ENCODE results near the gene KCNIP1. TPM values are rescaled to one million over a fixed set of nuclear protein-coding genes. Genes with fewer than 3 reads are reported as not detected.
A peak's percentile ranks its signal among the peaks of the same experiment; 100 is the strongest.

Gene KCNIP1
- total RNA-seq, 1 donor from 2014 or later = not detected

DNA sequence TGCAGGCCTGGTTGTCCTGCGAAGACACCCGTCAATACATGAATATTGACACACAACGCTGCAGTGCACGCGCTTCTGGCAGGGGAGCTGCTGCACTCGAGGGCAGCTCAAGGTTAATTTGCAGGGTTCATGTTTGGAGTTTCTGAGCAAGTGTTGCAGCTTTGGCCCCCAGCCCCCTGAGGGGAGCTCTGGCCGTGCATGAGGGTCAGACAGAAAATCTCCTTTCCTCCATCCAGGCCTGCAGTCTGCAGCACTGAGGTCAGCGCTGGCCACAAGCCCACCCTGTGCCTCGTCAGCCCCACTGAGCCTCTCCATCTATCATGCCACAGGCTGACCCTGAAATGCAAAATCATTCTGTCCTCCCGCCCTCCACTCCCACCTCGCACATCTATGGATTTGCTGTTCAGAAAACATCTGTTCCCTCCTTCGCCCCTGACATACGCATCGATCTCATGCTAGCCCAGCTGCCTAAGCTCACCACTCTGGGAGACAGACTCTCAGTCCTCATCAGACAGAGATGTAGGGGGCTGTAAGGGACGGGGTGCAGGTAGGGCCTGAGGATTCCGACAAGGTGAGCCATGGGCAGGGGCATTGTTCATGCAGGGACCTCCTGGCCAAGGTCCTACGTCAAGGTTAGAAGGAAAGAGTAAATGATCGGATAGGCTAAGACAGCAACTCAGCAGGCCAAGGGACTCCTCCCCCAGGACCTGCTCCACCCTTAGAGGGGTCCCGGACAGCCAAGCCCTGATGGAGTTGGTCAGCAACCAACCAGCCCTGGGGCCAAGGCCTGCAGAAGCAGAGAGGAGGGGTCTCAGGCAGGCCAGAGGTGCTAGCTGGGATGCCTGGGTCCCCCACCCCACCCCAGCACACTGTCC, 125.1 kb downstream of the KCNIP1 start:
- no peak for DNase-seq (ENCODE audit: low spot score)

DNA sequence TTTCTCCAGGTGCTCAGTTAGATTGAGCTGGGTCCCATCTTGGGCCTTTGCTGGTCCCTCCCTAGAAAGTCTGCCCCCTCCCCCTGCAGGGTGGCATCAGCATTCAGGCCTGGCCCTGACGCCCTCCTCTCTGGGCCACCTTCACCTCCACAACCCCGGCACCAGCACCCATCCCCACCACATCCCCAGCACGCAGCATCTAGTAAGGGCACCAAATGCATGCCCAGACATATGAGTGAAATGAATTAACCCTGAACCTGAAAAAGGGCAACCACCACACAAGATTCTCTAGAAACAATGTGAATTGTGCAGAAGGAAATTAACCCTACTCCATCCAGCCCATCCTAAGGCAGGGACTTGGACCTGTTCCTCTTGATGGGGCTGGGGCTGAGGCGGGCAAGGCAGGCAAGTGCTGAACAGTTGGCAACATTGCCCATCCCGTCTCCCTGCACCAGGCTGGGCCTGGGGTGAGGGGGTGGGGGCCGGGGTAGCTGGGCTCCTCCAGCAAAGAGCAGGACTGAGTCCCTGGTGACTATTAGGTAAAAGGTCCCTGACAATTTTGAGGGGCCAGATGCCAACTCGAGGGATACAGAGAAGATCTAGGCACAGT, 125.9 kb downstream of the KCNIP1 start:
- Mint-ChIP-seq H3K4me3 (ENCODE audit: low read depth) (no peak overlapping the region), H3K27me3 (ENCODE audit: low read depth) (peaks cover 8% of the 10 kb centered on the region)
- DNase-seq (ENCODE audit: low spot score) = no peak

More for the DNA sequence above, 125.1 kb downstream of the KCNIP1 start:
- Mint-ChIP-seq H3K4me3 (ENCODE audit: low read depth) (no peak overlapping the region), H3K4me1 (ENCODE audit: low read depth) (peaks cover 4% of the 10 kb centered on the region), H3K27me3 (ENCODE audit: low read depth) (peaks cover 6% of the 10 kb centered on the region), H3K27ac (no peak overlapping the region), H3K36me3 (ENCODE audit: low read depth) (no peaks in the 10 kb centered on the region), H3K9me3 (no peaks in the 10 kb centered on the region)
- intact Hi-C loops (cut with micrococcal nuclease) = no loop called here

DNA sequence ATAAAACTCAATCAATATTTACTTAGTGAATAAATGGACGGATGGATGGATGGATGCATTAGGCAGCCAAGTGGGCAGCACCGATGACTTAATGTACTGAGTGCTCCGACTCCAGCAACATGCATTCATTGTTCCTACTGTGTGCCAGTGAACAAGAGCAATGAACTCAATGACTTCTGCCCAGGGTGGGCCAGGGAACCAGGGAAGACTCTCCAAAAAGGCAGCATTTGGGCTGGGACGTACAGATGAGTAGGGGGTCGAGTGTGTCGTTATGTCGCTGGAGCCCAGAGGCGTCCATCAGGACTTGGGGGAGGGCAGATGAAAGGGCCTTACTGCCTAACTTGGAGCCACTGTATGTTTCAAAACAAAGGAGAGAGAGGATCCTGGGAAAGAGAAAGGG, 126.4 kb downstream of the KCNIP1 start:
- Mint-ChIP-seq H3K36me3 (ENCODE audit: low read depth) (no peaks in the 10 kb centered on the region), H3K27ac (no peak overlapping the region), H3K27me3 (ENCODE audit: low read depth) (peaks cover 6% of the 10 kb centered on the region), H3K9me3 (no peaks in the 10 kb centered on the region), H3K4me1 (ENCODE audit: low read depth) (peaks cover 4% of the 10 kb centered on the region), H3K4me3 (ENCODE audit: low read depth) (no peak overlapping the region)
- no peak for DNase-seq (ENCODE audit: low spot score)
- intact Hi-C loops (cut with micrococcal nuclease) = no loop called here

More for the DNA sequence above, 125.9 kb downstream of the KCNIP1 start:
- Mint-ChIP-seq H3K36me3 (ENCODE audit: low read depth) (no peaks in the 10 kb centered on the region), H3K27ac (no peak overlapping the region), H3K4me1 (ENCODE audit: low read depth) (peaks cover 4% of the 10 kb centered on the region), H3K9me3 (no peaks in the 10 kb centered on the region)
- intact Hi-C loops (cut with micrococcal nuclease) = no loop called here

DNA sequence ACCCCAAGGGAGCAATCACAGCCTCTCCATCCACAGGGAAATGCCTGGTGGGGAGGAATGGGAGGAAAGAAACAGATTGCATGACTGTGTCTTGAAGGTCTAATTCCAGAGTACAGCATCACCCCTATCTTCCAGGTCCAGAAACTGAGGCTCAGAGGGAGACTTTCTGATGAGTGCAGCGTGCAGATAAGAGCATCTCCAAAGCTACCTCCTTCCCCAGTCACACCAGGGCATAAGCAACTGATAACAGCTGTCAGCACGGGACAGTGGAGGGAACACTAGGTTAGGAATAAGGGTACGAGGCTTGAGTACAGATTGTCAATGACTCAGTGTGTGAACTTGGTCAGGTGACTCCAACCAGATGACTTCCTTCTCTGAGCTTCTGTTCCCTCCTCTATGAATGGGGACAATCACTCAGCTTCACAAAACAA, 126.9 kb downstream of the KCNIP1 start:
- no peak for DNase-seq (ENCODE audit: low spot score)
- H3K36me3 Mint-ChIP-seq (ENCODE audit: low read depth) = no peaks in the 10 kb centered on the region
- H3K4me1 Mint-ChIP-seq (ENCODE audit: low read depth) = peaks cover 4% of the 10 kb centered on the region
- no peak overlapping the region for H3K4me3 Mint-ChIP-seq (ENCODE audit: low read depth)
- intact Hi-C loops (cut with micrococcal nuclease) = no loop called here
- H3K27me3 Mint-ChIP-seq (ENCODE audit: low read depth) = peaks cover 6% of the 10 kb centered on the region
- H3K9me3 Mint-ChIP-seq = no peaks in the 10 kb centered on the region
- no peak overlapping the region for H3K27ac Mint-ChIP-seq

DNA sequence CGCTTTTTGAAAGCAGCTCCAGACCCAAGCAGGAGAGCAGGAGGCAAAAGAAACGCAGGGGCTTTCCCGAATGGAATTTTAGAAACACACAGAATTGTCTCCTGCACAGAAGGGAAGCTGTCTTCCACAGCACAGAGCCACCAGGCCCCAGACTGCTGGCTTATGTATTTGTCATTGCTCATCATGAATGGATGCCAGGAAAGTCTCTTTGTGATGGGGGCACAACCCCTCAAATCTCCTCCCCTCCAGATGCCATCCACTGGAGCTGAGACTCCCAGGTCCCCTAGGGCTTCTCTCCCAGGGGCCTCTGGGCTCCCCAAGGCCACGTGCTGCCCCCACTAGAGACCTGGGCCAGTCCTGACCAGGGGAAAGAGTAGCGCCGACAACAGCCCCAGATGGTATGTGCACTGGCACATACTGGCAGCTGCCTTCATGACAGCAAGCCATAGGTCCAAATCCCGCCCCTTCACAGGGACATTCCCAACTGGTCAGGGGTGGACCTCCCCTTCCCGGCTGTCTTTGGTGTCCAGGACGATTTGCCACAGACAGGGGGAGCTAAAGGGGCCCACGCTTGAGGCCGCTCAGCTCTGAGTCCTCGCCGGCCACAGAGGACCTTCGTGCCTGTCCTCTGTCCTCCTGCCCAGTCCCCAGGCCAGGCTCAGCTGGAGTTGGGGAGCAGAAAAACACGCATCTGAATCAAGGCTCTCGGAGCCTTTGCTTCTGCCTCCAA, 127.8 kb downstream of the KCNIP1 start:
- intact Hi-C loops (cut with micrococcal nuclease) = no loop called here
- H3K4me1 Mint-ChIP-seq (ENCODE audit: low read depth) = peaks cover 4% of the 10 kb centered on the region
- peaks cover 6% of the 10 kb centered on the region for H3K27me3 Mint-ChIP-seq (ENCODE audit: low read depth)
- DNase-seq (ENCODE audit: low spot score) = no peak
- H3K36me3 Mint-ChIP-seq (ENCODE audit: low read depth) = no peaks in the 10 kb centered on the region
- no peaks in the 10 kb centered on the region for H3K9me3 Mint-ChIP-seq
- H3K4me3 Mint-ChIP-seq (ENCODE audit: low read depth) = no peak overlapping the region
- H3K27ac Mint-ChIP-seq = no peak overlapping the region

DNA sequence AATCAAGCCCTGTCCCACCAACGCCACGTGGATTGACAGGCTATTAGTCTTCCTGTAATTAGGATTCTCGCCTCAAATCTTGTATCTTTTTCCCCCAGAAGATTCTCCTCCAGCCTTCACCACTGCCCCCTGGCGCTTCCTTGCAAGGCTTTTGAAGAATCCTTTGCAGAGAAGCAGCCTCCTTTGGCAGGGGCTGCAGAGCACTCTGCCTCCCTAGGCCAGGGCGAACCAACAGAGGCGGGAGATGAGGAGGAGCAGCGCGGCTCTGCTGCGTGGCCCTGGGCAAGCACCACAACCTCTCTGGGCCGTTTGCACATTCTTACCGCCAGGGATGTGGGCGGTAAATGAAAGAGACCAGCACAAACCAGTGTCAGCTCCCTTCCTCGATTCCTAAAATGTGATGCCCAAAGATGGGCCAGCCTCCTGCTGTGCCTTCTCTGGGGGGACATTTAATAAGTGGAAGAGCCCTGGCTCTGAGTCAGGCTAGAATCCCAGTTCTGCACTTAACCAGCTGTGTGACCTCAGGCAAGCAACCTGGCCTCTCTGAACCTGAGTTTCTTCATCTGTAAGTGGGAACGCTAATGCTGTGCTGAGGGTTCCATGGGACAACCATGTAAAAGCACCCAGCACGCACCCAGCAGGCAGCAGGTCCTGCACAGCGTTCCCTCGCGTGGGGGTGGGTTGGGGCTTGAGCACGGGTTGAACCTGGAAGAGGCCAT, 128.6 kb downstream of the KCNIP1 start:
- no peaks in the 10 kb centered on the region for H3K36me3 Mint-ChIP-seq (ENCODE audit: low read depth)
- H3K4me1 Mint-ChIP-seq (ENCODE audit: low read depth) = peaks cover 4% of the 10 kb centered on the region
- no peaks in the 10 kb centered on the region for H3K9me3 Mint-ChIP-seq
- no peak overlapping the region for H3K27ac Mint-ChIP-seq
- H3K4me3 Mint-ChIP-seq (ENCODE audit: low read depth) = no peak overlapping the region
- no peak for DNase-seq (ENCODE audit: low spot score)
- intact Hi-C loops (cut with micrococcal nuclease) = no loop called here
- H3K27me3 Mint-ChIP-seq (ENCODE audit: low read depth) = peaks cover 6% of the 10 kb centered on the region

DNA sequence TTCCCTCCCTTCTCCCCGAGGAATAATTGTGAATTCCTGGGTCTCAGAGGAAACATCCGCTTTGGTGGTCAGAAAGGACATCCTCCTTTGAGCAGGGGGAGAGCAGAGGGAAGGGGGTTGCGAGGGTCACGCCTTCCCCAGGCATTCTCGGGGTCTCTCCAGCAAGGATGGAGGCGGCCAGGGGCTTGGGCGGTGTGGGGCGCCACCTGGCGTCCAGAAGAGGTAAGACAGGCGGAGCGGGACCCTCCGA, 129.1 kb downstream of the KCNIP1 start:
- H3K27me3 Mint-ChIP-seq (ENCODE audit: low read depth) = peaks cover 6% of the 10 kb centered on the region
- H3K27ac Mint-ChIP-seq = no peak overlapping the region
- H3K36me3 Mint-ChIP-seq (ENCODE audit: low read depth) = no peaks in the 10 kb centered on the region
- intact Hi-C loops (cut with micrococcal nuclease) = loop anchor here (1.0 kb wide), 1 partner anchor 198 kb away; no protein-coding TSS in a partner anchor
- no peaks in the 10 kb centered on the region for H3K9me3 Mint-ChIP-seq
- no peak overlapping the region for H3K4me3 Mint-ChIP-seq (ENCODE audit: low read depth)
- H3K4me1 Mint-ChIP-seq (ENCODE audit: low read depth) = peaks cover 4% of the 10 kb centered on the region
- DNase-seq (ENCODE audit: low spot score) = peak; percentile 24

DNA sequence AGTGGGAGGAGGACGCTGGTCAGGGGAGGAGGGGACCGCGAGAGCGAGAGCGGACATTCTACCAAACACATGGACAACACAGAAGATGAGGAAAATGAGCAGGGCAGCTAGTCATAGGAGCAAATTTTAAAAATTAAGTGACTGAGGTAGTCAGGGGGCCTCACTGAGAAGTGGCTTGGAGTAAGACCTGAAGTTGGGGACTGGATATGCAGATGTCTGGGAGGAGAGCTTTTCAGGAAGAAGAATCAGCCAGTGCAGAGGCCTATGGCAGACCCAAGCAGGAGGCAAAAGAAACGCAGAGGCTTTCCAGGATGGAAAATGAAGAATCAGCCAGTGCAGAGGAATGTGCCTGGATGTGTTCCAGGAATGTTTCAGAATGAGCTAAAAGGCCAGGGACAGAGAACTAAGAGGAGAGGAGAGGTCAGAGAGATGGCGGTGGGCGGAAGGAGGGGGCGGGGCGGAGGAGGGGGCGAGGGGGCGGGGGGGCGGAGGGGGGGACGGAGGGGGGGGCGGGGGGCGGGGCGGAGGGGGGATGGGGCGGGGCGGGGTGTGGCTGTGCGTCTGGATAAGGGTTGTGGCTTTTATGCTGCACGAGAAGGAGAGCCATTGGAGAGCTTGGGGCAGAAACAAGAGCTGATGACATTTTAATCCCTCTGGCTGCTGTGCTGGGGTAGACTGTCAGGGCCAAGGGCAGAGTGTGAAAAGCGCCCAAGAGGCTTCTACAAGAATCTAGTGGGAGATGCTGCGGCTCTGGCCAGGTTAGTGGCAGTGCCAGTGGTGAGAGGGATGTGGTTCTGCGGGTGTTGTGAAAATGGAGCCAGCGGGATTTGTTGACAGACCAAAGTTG, 129.6 kb downstream of the KCNIP1 start:
- no peaks in the 10 kb centered on the region for H3K36me3 Mint-ChIP-seq (ENCODE audit: low read depth)
- H3K4me1 Mint-ChIP-seq (ENCODE audit: low read depth) = peaks cover 4% of the 10 kb centered on the region
- intact Hi-C loops (cut with micrococcal nuclease) = loop anchor here (1.0 kb wide), 1 partner anchor 198 kb away; no protein-coding TSS in a partner anchor
- no peak overlapping the region for H3K4me3 Mint-ChIP-seq (ENCODE audit: low read depth)
- H3K9me3 Mint-ChIP-seq = no peaks in the 10 kb centered on the region
- no peak for DNase-seq (ENCODE audit: low spot score)
- no peak overlapping the region for H3K27ac Mint-ChIP-seq
- peaks cover 6% of the 10 kb centered on the region for H3K27me3 Mint-ChIP-seq (ENCODE audit: low read depth)

DNA sequence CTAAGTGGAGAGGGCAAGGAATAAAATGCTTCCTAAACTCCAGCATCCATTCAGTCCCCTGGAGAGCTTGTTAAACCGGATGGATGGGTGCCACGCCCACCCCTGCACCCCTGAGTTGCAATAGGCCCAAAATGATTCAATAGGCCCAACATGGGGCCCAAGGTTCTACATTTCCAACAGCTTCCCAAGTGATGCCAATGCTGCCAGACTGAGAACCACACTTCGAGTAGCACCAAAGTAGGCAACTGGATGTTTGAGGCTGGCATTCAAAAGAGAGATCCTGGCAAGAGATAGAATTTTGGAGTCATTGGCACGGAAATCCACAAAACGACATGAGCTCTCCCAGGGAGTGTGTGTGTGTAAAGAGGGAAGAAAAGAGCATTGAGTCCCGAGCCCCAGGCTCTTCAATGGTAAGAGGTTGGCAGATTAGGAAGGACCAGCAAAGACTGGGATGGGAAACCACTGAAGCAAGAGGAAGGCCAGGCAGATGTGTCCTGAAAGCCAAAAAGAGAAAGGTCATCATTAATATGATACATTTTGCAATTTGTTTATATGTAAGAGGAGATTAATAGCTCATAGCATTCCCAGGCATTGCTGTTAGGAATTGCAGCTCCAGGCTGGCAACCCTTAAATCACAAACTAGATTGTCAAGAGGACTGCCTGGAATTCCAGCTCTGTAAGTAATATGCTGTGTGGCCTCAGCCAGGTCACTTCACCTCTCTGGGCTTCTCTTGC, 130.6 kb downstream of the KCNIP1 start:
- H3K4me3 Mint-ChIP-seq (ENCODE audit: low read depth) = no peak overlapping the region
- intact Hi-C loops (cut with micrococcal nuclease) = no loop called here
- H3K36me3 Mint-ChIP-seq (ENCODE audit: low read depth) = no peaks in the 10 kb centered on the region

DNA sequence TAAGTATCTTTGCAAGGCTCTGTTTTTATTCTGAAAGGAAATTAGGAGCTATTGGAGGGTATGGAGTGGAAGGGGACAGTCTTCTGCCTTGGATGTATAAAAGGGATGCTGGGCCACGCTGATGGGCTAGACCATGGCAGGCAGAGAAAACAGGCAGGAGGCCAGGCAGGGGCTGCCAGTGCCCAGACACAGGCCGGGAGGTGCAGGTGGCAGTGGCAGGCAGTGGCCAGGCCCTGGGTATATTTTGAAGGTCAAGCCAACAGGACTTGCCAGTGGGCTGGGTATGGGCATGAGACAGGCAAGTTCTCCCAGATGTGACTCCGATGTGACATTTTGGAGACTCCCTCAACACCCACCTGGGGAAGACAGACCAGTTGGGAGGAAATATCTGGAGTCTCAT, 131.9 kb downstream of the KCNIP1 start:
- no peak for DNase-seq (ENCODE audit: low spot score)
- Mint-ChIP-seq H3K27ac (no peak overlapping the region), H3K36me3 (ENCODE audit: low read depth) (no peaks in the 10 kb centered on the region), H3K4me1 (ENCODE audit: low read depth) (peaks cover 4% of the 10 kb centered on the region), H3K27me3 (ENCODE audit: low read depth) (peaks cover 8% of the 10 kb centered on the region), H3K4me3 (ENCODE audit: low read depth) (no peak overlapping the region), H3K9me3 (no peaks in the 10 kb centered on the region)
- intact Hi-C loops (cut with micrococcal nuclease) = loop anchor here (5.0 kb wide), 1 partner anchor 157 kb away; no protein-coding TSS in a partner anchor

More for the DNA sequence above, 130.6 kb downstream of the KCNIP1 start:
- Mint-ChIP-seq H3K4me1 (ENCODE audit: low read depth) (peaks cover 4% of the 10 kb centered on the region), H3K27ac (no peak overlapping the region), H3K9me3 (no peaks in the 10 kb centered on the region), H3K27me3 (ENCODE audit: low read depth) (peaks cover 6% of the 10 kb centered on the region)
- DNase-seq (ENCODE audit: low spot score) = no peak

DNA sequence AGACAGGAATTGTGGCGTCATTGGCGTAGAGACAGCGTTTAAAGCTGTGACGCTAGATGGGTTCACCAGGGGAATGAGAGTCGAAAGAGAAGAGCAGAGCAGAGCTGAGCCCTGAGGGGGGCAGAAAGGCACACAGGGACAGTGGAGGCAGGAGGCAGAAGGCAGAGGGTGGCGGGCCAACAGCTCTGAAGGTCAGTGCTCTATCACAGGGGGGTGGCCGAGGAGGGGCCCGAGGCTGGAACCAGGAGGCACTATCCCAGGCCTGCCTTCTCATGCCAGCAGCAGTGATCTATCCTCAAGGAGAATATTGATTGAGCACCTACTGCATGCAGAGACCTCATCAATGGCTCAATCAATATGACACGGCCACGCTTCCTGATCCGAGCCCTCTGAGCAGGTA, 132.4 kb downstream of the KCNIP1 start:
- DNase-seq (ENCODE audit: low spot score) = no peak
- peaks cover 4% of the 10 kb centered on the region for H3K4me1 Mint-ChIP-seq (ENCODE audit: low read depth)
- no peak overlapping the region for H3K4me3 Mint-ChIP-seq (ENCODE audit: low read depth)
- intact Hi-C loops (cut with micrococcal nuclease) = loop anchor here (5.0 kb wide), 1 partner anchor 156 kb away; no protein-coding TSS in a partner anchor
- H3K9me3 Mint-ChIP-seq = no peaks in the 10 kb centered on the region
- no peak overlapping the region for H3K27ac Mint-ChIP-seq
- H3K27me3 Mint-ChIP-seq (ENCODE audit: low read depth) = peaks cover 8% of the 10 kb centered on the region
- H3K36me3 Mint-ChIP-seq (ENCODE audit: low read depth) = no peaks in the 10 kb centered on the region
